GM21825 (cell line): ENCODE data around the gene OSBPL7.

Experiments used
- ATAC-seq: cut with Tn5 transposase; IDR thresholded peaks from one replicate; pipeline ENCODE4 v1.9.1; 2021; ENCODE audit warnings: mild to moderate bottlenecking, moderate library complexity; ENCODE audit not compliant: unreplicated experiment

OSBPL7 gene

DNA sequence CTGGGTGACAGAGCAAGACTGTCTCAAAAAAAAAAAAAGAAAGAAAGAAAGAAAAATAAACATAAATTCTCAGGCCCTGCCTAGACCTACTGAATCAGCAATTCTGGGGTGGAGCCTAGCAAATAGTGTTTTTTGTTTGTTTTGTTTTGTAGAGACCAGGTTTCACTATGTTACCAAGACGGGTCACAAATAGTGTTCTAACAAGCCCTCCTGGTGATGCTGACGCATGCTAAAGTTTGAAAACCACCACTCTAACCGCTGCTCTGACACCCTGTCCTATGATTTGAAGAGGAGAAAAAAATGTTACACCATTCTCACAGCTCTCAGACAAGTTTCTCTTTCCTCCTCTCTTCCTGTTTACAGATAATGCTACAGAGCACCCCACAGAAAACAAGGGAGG lies 8.3 kb upstream of the OSBPL7 start:
- ATAC-seq = no peak

DNA sequence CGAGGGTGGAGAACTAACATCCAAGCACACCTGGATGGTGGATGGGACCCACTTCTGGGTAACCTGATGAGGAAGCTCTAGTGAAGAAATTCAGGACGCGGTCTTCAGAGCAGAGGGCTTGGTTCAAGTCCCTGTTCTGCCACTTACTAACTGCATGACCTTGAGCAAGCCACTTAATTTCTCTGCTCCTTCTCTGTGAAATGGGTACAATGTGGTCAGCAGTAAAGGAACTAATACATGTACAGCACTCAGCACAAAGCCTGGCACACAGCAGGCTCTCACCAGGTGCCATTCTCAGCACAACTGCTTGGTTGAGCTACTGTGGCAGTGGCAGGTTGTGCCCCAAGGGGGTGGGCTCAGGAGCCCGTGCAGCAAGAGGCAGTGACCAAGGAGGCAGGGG lies 1.9 kb upstream of the OSBPL7 start:
- no peak for ATAC-seq

GRCh38 chr17:47822785-47823184 lies 1.2 kb upstream of the OSBPL7 start:
- no peak for ATAC-seq

DNA sequence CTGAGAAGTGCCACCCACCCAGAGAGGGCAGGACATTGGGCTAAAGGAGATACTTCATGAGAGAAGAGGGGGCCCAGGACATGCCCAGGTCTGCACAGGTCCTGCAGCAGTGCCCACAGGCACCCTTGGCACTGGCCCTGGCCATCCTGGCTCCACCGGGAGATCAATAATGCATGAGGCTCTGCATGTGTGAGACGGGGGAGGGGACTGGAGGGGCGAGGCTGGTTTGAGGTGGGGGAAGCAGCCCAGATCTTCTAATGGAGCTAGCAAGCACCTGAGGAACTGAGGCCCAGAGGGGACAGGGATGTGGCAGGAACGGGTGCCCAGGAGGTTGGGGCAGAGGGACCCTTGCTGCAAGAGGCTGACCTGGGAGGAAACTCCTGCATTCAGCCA lies 567 bp downstream of the OSBPL7 start:
- no peak for ATAC-seq

- no peak for ATAC-seq
Observed at GRCh38 chr17:47820033-47820789, 1.4 kb downstream of the OSBPL7 start.

DNA sequence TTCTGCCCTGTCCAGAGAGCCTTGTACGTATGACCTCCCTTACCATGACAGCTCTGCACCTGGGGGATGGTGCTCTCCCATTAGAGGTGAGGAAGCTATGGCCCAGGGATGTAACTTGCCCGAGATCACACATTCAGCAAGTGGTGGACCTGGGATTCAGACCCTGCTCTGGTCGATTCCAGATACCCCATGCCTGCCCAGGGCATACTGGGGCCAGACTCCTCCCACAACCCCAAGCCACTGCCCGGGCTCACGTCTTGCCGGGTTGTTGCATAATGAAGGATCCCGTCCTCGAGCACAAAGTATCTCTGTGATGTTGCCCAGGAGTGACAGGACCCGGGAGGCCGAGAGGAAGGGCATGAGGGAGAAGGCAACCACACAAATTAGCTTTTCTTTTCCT lies 2.1 kb downstream of the OSBPL7 start:
- ATAC-seq = no peak

DNA sequence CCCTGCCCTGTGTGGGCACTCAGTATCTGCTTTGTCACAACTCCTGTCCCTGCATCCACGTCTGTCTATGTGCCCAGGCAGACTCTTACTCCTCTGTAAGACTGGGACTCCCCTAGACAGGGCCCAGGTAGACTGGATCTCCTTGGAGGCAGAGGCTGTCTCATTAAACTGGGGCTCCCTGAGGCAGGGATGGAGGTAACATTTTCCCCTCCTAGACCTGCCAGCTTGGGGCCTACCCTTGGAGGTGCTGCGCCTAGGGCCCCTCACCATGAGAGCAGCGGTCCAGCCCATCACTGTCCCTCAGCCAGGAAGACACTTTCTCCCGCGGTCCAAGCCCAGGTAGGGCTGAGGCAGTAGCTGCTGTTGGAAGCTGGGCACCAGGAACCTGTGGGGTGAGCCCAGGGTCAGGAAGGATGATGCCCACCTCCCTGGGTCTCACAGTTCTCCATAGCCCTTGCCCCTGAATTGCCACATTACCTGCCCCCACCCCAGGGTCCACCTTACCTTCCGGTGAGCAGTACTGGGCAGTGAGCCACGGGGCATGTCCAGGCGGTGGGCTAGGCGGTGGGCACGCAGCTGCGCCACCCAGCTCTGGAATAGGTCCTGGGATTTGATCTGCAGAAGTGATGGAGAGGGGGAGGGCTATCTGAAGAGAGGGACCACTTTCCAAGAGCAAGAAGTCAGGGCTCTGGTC lies 3.4 kb downstream of the OSBPL7 start:
- no peak for ATAC-seq

DNA sequence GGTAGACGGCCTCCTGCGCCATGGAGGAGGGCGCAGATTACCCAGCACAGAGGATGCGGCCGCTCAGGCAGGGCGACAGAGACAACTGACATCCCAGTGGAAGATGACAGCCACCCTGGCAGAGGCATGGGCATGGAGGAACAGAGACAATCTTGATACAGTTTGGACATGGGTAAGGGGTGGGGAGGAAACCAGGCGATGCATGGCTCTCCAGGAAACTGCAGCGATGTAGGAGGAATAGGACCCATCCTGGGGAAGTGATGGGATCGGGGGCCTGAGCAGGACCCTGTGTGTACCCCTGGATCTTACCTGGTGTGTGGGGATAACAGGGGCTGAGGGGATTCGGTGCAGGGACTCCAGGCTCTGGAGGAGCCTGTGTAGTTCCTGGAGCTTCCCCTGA lies 4.6 kb downstream of the OSBPL7 start:
- no peak for ATAC-seq

DNA sequence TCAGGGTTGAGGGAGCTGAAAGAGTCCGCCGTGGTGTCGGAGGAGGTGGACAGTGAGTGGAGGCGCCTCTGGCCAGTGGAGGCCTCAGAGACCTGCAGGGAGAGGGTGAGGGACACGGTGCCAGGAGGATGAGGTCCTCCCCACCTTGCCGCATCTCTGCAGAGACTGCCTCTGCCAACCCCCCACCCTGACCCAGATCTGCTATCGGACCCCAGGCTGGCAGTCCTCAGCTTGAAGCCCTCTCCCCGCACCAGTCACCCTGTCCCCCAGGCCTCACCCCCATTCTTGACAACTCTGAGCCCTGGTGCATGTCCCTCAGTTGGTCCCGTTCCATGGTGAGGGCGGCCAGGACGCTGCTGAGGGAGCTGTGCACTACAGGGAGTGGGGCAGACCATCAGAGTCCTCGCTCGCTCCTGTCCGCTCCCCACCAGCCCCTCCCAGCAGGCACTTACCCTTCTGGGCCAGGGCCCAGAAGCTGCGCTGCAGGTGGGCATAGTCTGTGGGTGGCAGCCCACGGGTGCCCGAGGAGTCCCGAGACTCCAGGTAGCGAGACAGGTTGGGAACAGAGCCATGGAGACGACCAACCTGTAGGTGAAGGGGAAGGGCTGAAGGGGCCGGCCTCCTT lies 5.4 kb downstream of the OSBPL7 start:
- ATAC-seq = no peak

DNA sequence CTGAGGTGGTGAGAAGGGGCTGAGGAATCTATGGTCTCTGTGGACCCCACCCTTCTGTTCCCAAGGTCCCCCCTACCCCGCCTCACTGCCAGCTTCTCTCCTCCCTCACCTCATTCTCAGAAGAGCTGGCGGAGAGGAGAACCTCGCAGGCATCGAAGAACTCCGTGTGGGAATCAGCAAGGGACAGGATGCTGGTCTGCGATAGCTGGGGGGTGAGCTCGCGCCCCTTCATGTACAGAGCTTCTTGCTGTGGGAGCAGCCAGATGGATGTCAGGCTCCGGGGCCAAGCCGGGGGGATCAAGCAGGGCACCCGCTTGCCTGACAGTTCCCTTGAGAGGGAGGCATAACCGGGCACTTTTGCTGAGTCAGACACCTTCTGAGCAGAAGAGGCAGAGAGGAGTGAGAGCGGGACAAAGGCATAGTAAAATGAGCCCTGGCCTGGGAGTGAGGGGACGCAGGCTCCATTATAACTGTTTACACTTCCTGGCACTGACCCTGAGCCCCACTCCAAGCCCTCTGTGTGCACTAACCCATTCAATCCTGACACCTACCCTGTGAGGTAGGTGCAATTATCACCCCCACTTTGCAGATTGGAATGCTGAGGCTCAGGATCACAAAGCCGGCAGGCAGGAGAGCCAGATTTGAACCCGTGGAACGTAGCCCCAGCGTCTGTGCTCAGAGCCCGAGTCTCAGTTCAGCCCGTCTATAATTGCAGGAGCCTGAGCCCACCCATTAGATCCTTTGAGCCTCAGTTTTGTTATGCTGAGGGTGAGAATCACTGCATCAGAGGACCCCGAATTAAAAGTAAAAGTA lies 6.3 kb downstream of the OSBPL7 start:
- no peak for ATAC-seq

- no peak for ATAC-seq
Observed at GRCh38 chr17:47813512-47814031, 8.0 kb downstream of the OSBPL7 start.

GRCh38 chr17:47813077-47813476 lies 8.5 kb downstream of the OSBPL7 start:
- ATAC-seq = no peak

DNA sequence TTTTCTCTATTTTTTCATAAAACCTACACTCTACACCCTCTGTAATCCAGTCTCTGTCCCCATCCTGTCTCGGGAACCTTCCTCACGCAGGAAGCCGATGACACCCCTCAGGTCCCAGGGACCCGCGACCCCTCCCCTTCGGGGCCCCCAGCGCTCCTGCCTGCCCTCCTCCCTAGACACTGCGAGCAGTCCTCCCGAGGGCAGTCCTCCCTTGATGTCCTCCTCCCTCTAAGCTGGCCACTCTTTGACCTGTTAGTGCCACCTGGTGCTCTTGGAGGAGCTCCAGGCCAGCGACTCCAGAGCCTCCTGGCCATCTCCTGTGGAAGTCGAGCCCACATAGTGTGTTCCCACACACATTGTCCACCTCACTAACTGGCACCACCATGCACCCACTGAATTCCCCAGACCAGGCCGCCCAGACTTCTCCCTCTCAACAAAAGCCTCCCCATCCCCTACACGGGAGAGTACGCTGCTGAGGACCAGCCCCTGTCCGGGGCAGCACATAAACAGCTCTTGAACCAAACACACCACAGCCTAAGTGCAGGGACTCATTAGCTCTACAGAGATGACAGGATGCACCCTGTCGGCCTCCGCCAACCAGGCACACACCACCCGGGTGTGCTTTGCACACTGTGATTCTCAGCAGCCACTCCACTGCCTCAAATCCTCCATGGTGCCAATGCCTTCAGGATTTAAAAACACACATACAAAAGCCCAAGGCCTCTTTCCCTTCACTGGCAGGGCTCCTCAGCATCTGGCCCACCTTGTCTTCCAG lies 9.3 kb downstream of the OSBPL7 start:
- ATAC-seq = no peak

GRCh38 chr17:47811709-47812108 lies 9.9 kb downstream of the OSBPL7 start:
- no peak for ATAC-seq

DNA sequence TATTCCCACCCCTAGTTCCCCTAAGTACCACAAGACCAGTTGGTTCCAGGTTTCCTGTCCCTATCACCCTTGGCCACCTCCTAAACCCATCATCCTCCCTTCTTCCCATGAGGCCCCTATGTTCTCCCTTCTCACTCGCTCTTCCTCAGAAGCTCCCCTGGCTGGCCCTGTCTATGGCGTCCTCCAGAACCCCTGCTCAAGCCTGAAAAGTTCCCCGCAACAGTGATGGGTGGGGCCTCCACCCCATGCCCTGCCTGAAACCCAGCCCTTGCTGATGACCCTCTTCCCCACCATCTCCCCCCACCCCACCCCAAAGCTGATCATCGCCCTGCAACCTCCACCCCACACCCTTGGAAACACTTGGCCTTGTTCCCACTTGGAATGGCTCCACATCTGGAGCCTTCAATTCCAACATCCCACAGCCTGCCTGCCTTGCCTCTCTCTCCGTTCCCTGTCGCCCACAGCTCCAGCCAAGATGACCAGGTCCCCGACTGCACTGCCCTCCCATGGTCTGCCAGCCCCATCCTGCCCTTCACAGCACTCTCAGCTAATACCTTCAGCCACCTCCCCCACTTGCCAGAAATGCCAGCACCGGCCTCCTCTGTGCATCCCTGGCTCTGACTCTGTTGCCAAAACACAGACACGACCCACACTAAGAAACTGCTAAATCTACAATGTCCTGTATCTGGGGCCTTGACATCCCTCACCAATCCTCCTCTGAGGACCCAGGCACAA lies 10.5 kb downstream of the OSBPL7 start:
- no peak for ATAC-seq

DNA sequence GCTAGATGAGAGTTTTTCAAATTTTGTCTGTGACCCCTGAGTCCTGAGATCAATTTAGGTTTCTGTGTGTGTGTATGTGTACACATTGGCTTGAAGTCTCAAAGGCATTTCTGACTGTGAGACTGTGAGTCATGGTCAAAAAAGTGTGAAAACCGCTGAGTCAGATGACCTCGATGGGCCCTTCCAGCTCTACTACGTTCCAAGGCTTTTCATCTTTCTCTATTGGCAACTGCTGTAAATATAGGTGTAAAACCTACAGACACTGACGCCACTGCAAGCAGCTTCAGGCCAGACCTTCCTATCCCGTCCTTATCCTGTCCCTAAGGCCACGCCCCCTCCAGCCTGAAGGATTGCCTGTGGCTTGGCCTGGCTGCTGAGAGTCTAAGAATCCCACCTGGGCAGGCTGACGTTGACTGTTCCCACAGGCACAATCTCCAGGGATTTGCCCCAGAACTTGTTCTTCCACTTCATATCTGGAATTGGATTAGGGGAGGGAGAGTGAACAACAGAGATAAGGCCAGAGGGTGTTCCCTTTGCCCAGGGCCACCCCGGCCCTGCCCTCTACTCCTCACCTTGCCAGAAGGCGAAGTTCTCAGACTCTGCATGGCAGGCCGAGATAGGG lies 11.3 kb downstream of the OSBPL7 start:
- no peak for ATAC-seq

DNA sequence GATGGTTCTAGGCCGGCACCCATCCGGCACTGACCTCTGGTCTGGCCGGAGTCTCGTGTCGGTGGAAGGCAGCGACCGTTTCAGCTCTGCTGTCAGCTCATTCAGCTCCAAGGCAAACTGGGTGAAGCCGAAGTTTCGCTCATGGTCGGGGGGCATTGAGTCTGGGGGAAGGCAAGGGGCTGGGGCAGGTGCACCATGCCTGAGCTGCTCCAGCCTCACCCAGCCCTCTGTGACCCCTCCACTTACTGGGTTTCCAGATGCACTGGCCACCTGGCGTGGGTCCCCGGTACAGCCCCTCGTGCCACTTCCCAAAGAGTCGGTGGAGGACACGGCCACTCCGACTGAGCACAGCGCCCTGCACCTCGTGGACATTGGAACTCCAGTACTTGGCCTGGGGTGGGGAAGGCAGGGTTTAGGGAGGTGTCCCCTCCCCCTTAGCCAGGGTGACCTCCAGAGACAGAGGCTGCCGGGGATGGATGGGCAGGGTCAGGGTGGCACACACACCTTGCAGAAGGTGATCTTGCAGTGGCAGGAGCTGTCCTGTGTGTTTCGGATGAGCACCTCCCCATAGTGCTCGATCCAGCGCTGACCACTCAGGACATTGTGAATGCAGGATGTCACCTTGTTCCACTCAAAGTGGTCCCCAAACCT lies 12.6 kb downstream of the OSBPL7 start:
- ATAC-seq = no peak

- ATAC-seq = no peak
Observed at GRCh38 chr17:47808036-47808829, 13.4 kb downstream of the OSBPL7 start.
